ENCODE results near the gene ZNF212.
A peak's percentile ranks its signal among the peaks of the same experiment; 100 is the strongest.
"Not testable (repeated sequence)": the region's sequence is repeated elsewhere in the genome, so short reads cannot be mapped to it uniquely, and the experiment has no call there.

ZNF212 gene

GRCh38 chr7:149251518-149251917, 12.1 kb downstream of the ZNF212 start:
- not testable (repeated sequence) for DNase-seq (ENCODE audit: extremely low spot score, insufficient read length, low read depth); FAIRE-seq

GRCh38 chr7:149252378-149252777, 12.9 kb downstream of the ZNF212 start:
- DNase-seq (ENCODE audit: extremely low spot score, insufficient read length, low read depth): no peak
- no peak for FAIRE-seq

GRCh38 chr7:149253665-149254064, 14.2 kb downstream of the ZNF212 start:
- no peak for FAIRE-seq
- DNase-seq (ENCODE audit: extremely low spot score, insufficient read length, low read depth): no peak

- FAIRE-seq: no peak
- no peak for DNase-seq (ENCODE audit: extremely low spot score, insufficient read length, low read depth)
Measured at GRCh38 chr7:149254181-149254858, 14.9 kb downstream of the ZNF212 start.

GRCh38 chr7:149255174-149255573, 15.7 kb downstream of the ZNF212 start:
- DNase-seq (ENCODE audit: extremely low spot score, insufficient read length, low read depth) (no peak), FAIRE-seq (no peak)

GRCh38 chr7:149256568-149256967, 17.1 kb downstream of the ZNF212 start:
- DNase-seq (ENCODE audit: extremely low spot score, insufficient read length, low read depth) (no peak), FAIRE-seq (no peak)

- FAIRE-seq: no peak
Measured at GRCh38 chr7:149257146-149257545, 17.7 kb downstream of the ZNF212 start.

GRCh38 chr7:149261316-149261828, 21.9 kb downstream of the ZNF212 start:
- FAIRE-seq: no peak

More at GRCh38 chr7:149257146-149257545, 17.7 kb downstream of the ZNF212 start:
- DNase-seq (ENCODE audit: extremely low spot score, insufficient read length, low read depth): no peak

GRCh38 chr7:149261829-149262617, 22.6 kb downstream of the ZNF212 start, which contains the start of gene ZNF783:
Gene ZNF783, plus strand, starts transcription at chr7:149262196. Its CDS starts 138 bp downstream, at chr7:149262334.
- FAIRE-seq: peak; percentile 73

More at GRCh38 chr7:149261316-149261828, 21.9 kb downstream of the ZNF212 start:
- DNase-seq (ENCODE audit: extremely low spot score, insufficient read length, low read depth): no peak

GRCh38 chr7:149266451-149266850, 27.0 kb downstream of the ZNF212 start:
- DNase-seq (ENCODE audit: extremely low spot score, insufficient read length, low read depth): no peak
- FAIRE-seq: no peak

More at GRCh38 chr7:149261829-149262617, 22.6 kb downstream of the ZNF212 start, which contains the start of gene ZNF783:
- DNase-seq (ENCODE audit: extremely low spot score, insufficient read length, low read depth): peak; percentile 85

GRCh38 chr7:149267733-149268132, 28.3 kb downstream of the ZNF212 start:
- DNase-seq (ENCODE audit: extremely low spot score, insufficient read length, low read depth) (no peak), FAIRE-seq (no peak)

GRCh38 chr7:149274424-149274823, 35.0 kb downstream of the ZNF212 start:
- not testable (repeated sequence) for FAIRE-seq; DNase-seq (ENCODE audit: extremely low spot score, insufficient read length, low read depth)

- FAIRE-seq (no peak), DNase-seq (ENCODE audit: extremely low spot score, insufficient read length, low read depth) (no peak)
Measured at GRCh38 chr7:149277871-149278270, 38.4 kb downstream of the ZNF212 start.

GRCh38 chr7:149278396-149278795, 38.9 kb downstream of the ZNF212 start:
- no peak for FAIRE-seq
- DNase-seq (ENCODE audit: extremely low spot score, insufficient read length, low read depth): no peak

GRCh38 chr7:149279111-149279743, 39.8 kb downstream of the ZNF212 start:
- DNase-seq (ENCODE audit: extremely low spot score, insufficient read length, low read depth) (no peak), FAIRE-seq (no peak)

GRCh38 chr7:149280151-149280550, 40.7 kb downstream of the ZNF212 start:
- no peak for FAIRE-seq
- DNase-seq (ENCODE audit: extremely low spot score, insufficient read length, low read depth): no peak

- no peak for DNase-seq (ENCODE audit: extremely low spot score, insufficient read length, low read depth)
Measured at GRCh38 chr7:149280661-149281507, 41.4 kb downstream of the ZNF212 start.

GRCh38 chr7:149281508-149282330, 42.3 kb downstream of the ZNF212 start:
- FAIRE-seq (no peak), DNase-seq (ENCODE audit: extremely low spot score, insufficient read length, low read depth) (no peak)

More at GRCh38 chr7:149280661-149281507, 41.4 kb downstream of the ZNF212 start:
- FAIRE-seq: no peak

- no peak for DNase-seq (ENCODE audit: extremely low spot score, insufficient read length, low read depth)
- FAIRE-seq: no peak
Measured at GRCh38 chr7:149282331-149282655, 42.8 kb downstream of the ZNF212 start.
